ENCODE results near the gene PPP2R2C.

PPP2R2C gene

DNA sequence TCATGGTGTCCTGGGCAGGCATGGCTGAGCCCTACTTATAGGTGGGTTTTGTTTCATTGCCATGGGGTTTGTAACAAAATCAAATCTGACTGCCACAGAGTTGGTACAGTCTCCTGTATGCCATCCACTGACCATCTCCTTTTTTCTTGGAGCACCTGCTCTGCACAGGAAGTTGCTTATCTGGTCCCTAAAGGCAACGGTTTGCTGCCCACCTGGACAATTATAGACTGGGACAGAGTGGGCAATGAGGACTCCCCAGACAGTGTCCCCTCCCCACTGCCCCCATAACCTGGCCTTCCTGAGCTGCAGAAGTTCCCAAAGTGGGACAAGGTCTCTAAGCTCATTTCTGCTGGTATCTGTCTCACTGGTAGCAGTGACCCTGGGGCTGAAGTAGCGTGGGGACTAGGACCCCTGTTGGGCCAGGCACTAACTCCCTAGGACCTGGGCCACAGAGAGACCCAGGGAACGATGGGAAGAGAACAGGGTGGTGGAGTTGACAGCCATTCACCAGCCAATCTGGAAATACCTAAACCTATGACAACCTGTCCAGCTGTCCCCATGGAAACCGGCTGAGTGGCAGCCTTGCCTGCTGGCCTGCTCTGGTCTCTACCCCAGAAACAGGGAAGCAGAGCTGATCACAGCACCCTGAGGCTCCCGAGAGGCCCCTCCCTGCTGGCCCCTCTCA lies 138.1 kb downstream of the PPP2R2C start:
- TF ChIP-seq, protein P1, sequence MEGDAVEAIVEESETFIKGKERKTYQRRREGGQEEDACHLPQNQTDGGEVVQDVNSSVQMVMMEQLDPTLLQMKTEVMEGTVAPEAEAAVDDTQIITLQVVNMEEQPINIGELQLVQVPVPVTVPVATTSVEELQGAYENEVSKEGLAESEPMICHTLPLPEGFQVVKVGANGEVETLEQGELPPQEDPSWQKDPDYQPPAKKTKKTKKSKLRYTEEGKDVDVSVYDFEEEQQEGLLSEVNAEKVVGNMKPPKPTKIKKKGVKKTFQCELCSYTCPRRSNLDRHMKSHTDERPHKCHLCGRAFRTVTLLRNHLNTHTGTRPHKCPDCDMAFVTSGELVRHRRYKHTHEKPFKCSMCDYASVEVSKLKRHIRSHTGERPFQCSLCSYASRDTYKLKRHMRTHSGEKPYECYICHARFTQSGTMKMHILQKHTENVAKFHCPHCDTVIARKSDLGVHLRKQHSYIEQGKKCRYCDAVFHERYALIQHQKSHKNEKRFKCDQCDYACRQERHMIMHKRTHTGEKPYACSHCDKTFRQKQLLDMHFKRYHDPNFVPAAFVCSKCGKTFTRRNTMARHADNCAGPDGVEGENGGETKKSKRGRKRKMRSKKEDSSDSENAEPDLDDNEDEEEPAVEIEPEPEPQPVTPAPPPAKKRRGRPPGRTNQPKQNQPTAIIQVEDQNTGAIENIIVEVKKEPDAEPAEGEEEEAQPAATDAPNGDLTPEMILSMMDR (IDR thresholded peaks at IDR 0.05; ENCODE audit: extremely low read depth, insufficient read depth, missing control alignments), result no peak
- no peak for DNase-seq (ENCODE audit: low spot score)
- in situ Hi-C loops (cut with MboI; ENCODE audit: low pct_unique_long_range_greater_than_20kb, low sequenced_read_pairs, unreplicated experiment), result no loop called here

DNA sequence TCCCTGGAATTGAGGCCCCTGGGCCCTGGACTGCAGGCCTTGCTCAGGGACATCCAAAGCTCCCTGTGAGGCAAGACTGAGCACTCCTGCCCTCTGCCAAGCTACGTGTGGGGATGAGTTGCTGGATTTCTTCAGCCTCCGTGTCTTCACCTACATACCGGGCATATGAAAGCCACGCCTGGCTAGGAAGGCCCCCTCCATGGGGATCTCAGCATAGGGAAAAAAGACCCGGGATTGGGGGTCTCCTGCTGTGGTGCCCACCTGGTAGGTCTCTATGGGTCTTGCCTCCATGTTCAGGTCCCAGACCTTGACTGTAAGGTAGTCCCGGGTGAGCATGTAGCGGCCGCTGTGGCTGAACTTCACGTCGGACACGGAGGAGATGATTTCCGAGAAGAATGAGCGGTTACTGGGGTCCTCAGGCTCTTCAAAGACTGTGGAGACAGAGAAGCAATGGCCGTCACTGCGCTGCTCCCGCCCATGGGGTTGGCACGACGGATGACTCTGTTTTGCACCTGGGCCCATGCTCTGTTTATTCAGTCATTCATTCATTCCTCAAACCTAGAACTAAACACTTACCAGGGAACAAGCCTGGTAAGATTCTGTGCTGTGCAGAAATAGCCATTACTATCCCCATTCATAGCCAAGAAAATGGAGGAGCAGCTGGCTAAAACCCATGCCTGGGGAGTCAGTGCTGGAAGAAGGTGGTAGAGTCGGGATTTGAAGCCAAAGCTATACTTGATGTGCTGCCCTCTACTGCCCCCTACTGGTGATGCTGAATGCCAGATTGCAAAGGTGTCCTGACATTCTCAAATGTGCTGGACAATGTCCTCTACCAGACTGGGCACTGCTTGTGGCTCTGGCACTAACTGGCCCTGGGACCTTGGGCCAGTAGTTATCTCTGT lies 138.9 kb downstream of the PPP2R2C start:
- TF ChIP-seq, protein P1 (IDR thresholded peaks at IDR 0.05; ENCODE audit: extremely low read depth, insufficient read depth, missing control alignments), result peak; percentile 45
- in situ Hi-C loops (cut with MboI; ENCODE audit: low pct_unique_long_range_greater_than_20kb, low sequenced_read_pairs, unreplicated experiment), result no loop called here
- DNase-seq (ENCODE audit: low spot score), result peak; percentile 46

DNA sequence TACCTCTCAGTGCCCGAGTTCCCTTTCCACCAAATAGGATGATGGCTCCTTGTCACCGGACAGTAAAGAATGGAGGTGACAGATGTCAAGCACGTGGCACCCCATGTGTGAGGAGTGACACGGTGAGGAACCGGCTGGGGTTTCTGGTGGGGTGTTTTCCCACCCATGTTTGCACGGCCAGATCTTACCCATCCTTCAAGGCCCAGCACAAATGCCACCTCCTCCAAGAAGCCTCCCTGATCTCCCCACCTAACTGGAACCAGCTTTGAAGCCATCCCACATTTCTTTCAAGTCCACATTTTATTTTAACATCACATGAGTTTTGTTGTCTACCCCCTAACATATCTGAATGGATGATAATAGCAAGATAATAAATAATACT lies 139.8 kb downstream of the PPP2R2C start:
- in situ Hi-C loops (cut with MboI; ENCODE audit: low pct_unique_long_range_greater_than_20kb, low sequenced_read_pairs, unreplicated experiment), result no loop called here
- DNase-seq (ENCODE audit: low spot score), result no peak
- TF ChIP-seq, protein P1 (IDR thresholded peaks at IDR 0.05; ENCODE audit: extremely low read depth, insufficient read depth, missing control alignments), result no peak

DNA sequence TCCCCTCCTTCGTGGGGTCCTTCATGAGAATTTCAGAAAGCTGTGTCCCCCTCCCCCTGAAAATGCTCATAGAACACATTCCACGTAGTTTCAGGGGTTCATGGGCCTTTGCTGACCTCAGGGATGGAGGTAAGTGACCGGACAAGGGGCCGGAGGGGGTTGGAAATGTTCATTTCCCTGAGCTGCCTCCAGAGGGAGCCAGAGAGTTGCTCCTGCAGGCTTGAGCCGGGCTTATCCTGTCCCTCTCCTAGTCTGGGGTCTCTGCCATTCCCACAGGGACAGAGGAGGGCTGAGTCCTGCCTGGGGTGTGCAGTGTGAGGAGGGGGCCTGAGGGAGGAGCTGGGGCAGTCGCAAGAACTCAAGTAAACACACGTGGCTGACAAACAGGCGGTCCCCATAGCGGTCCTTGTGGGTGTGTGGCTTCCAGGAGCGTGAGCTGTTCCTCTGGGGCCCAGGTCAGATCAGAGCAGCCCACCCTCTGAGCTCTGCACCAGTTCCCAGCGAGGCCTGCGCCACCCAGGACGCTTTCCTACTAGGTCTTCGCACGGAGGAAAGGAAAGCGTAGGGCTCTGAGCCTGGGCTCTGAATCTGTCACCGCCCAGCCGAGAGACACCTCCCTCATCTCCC lies 140.3 kb downstream of the PPP2R2C start:
- TF ChIP-seq, protein P1 (IDR thresholded peaks at IDR 0.05; ENCODE audit: extremely low read depth, insufficient read depth, missing control alignments), result peak; percentile 76
- peak; percentile 62 for DNase-seq (ENCODE audit: low spot score)
- in situ Hi-C loops (cut with MboI; ENCODE audit: low pct_unique_long_range_greater_than_20kb, low sequenced_read_pairs, unreplicated experiment), result no loop called here

DNA sequence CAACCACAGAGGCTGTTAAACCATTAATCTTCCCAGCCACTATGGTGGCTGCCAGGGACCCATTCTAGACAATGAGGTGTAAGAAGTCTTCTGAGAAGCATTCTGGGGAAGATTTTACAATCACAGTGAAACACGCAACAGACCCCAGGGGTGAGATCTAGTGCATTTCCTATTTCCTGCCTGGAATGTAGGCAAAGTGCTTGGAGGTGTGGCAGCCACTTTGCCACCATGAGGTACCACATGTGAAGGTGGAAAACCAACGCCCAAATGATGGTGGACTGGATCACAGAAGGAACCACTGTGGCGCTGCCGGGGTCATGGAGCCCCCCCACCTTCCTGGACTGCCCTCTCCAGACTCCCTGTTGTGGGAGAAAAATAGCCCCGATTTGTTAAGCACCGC lies 140.9 kb downstream of the PPP2R2C start:
- TF ChIP-seq, protein P1 (IDR thresholded peaks at IDR 0.05; ENCODE audit: extremely low read depth, insufficient read depth, missing control alignments), result no peak
- DNase-seq (ENCODE audit: low spot score), result no peak
- in situ Hi-C loops (cut with MboI; ENCODE audit: low pct_unique_long_range_greater_than_20kb, low sequenced_read_pairs, unreplicated experiment), result no loop called here

DNA sequence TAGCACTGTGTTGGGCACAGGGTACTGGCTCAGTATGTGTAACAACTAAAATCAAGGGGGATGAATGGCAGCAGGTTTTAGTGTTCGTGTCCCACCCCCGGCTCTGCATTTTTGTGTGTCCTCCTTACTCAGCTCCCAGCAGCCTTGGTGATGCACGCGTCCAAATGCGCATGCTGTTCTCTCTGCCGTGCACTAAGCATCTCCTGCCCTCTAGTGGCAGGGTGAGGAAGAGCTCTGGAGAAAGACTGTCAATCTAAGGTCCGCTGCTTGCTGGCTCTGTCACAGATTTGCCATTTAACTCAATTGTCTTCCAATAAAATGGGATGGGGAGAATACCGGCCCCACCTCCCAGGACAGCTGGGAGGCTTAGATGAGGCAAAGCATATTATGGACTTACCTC lies 141.4 kb downstream of the PPP2R2C start:
- TF ChIP-seq, protein P1 (IDR thresholded peaks at IDR 0.05; ENCODE audit: extremely low read depth, insufficient read depth, missing control alignments), result peak; percentile 76
- in situ Hi-C loops (cut with MboI; ENCODE audit: low pct_unique_long_range_greater_than_20kb, low sequenced_read_pairs, unreplicated experiment), result no loop called here
- peak; percentile 72 for DNase-seq (ENCODE audit: low spot score)

Data from GM13977 (cell line).